ENCODE measurements around the gene GALM.
A peak's percentile ranks its signal among the peaks of the same experiment; 100 is the strongest.

Gene GALM

GRCh38 chr2:38660282-38660681 lies 5.6 kb upstream of the GALM start:
- Histone ChIP-seq H3K79me2 (ENCODE audit: control insufficient read depth, low read length) (no peaks in the 10 kb centered on the region), H4K20me1 (ENCODE audit: control insufficient read depth, insufficient read depth, low read depth, low read length) (no peaks in the 10 kb centered on the region), H3K9me3 (ENCODE audit: control insufficient read depth, insufficient read depth, low read length) (no peaks in the 10 kb centered on the region), H3K4me1 (ENCODE audit: control insufficient read depth, low read length) (no peaks in the 10 kb centered on the region), H3K9me2 (replicated peaks; ENCODE audit: control insufficient read depth, low read length) (no peaks in the 10 kb centered on the region), H3K36me3 (ENCODE audit: control insufficient read depth, low read length) (no peaks in the 10 kb centered on the region), H3K4me2 (ENCODE audit: low read length) (no peak overlapping the region), H3K27ac (ENCODE audit: low read depth, low read length) (no peak overlapping the region), H3K4me3 (ENCODE audit: low read length) (no peak overlapping the region), H3K27me3 (ENCODE audit: control insufficient read depth, low read length) (peaks cover 7% of the 10 kb centered on the region), H3F3A (ENCODE audit: control insufficient read depth, insufficient read depth) (no peaks in the 10 kb centered on the region)
- TF ChIP-seq EZH2phosphoT487 (IDR thresholded peaks at IDR 0.05; ENCODE audit: borderline replicate concordance, low read length) = no peak
- no peak for TF ChIP-seq CTCF (IDR thresholded peaks at IDR 0.05; ENCODE audit: low read depth, low read length, poor library complexity, severe bottlenecking)

GRCh38 chr2:38661306-38661705 lies 4.6 kb upstream of the GALM start:
- Histone ChIP-seq H3K27ac (ENCODE audit: low read depth, low read length) (no peak overlapping the region), H3K4me1 (ENCODE audit: control insufficient read depth, low read length) (peaks cover 5% of the 10 kb centered on the region), H4K20me1 (ENCODE audit: control insufficient read depth, insufficient read depth, low read depth, low read length) (no peaks in the 10 kb centered on the region), H3K9me3 (ENCODE audit: control insufficient read depth, insufficient read depth, low read length) (no peaks in the 10 kb centered on the region), H3K4me3 (ENCODE audit: low read length) (no peak overlapping the region), H3K79me2 (ENCODE audit: control insufficient read depth, low read length) (no peaks in the 10 kb centered on the region), H3F3A (ENCODE audit: control insufficient read depth, insufficient read depth) (no peaks in the 10 kb centered on the region), H3K27me3 (ENCODE audit: control insufficient read depth, low read length) (peaks cover 5% of the 10 kb centered on the region), H3K36me3 (ENCODE audit: control insufficient read depth, low read length) (no peaks in the 10 kb centered on the region), H3K9me2 (replicated peaks; ENCODE audit: control insufficient read depth, low read length) (no peaks in the 10 kb centered on the region), H3K4me2 (ENCODE audit: low read length) (no peak overlapping the region)
- TF ChIP-seq EZH2phosphoT487 (IDR thresholded peaks at IDR 0.05; ENCODE audit: borderline replicate concordance, low read length) = no peak
- no peak for TF ChIP-seq CTCF (IDR thresholded peaks at IDR 0.05; ENCODE audit: low read depth, low read length, poor library complexity, severe bottlenecking)

GRCh38 chr2:38666556-38666910 lies 619 bp downstream of the GALM start:
- H3K9me3 ChIP-seq (ENCODE audit: control insufficient read depth, insufficient read depth, low read length) = no peaks in the 10 kb centered on the region
- H3K4me2 ChIP-seq (ENCODE audit: low read length) = peak overlapping the region; percentile 77
- H3K9me2 ChIP-seq (replicated peaks; ENCODE audit: control insufficient read depth, low read length) = no peaks in the 10 kb centered on the region
- H4K20me1 ChIP-seq (ENCODE audit: control insufficient read depth, insufficient read depth, low read depth, low read length) = no peaks in the 10 kb centered on the region
- H3K79me2 ChIP-seq (ENCODE audit: control insufficient read depth, low read length) = no peaks in the 10 kb centered on the region
- no peaks in the 10 kb centered on the region for H3F3A ChIP-seq (ENCODE audit: control insufficient read depth, insufficient read depth)
- H3K4me1 ChIP-seq (ENCODE audit: control insufficient read depth, low read length) = peaks cover 13% of the 10 kb centered on the region
- no peak for TF ChIP-seq EZH2phosphoT487 (IDR thresholded peaks at IDR 0.05; ENCODE audit: borderline replicate concordance, low read length)
- no peak for TF ChIP-seq CTCF (IDR thresholded peaks at IDR 0.05; ENCODE audit: low read depth, low read length, poor library complexity, severe bottlenecking)
- no peaks in the 10 kb centered on the region; the same call in 1 of the 2 replicates for H3K27me3 ChIP-seq (ENCODE audit: control insufficient read depth, low read length)
- no peaks in the 10 kb centered on the region for H3K36me3 ChIP-seq (ENCODE audit: control insufficient read depth, low read length)
- no peak overlapping the region for H3K27ac ChIP-seq (ENCODE audit: low read depth, low read length)
- H3K4me3 ChIP-seq (ENCODE audit: low read length) = peak overlapping the region; percentile 72

GRCh38 chr2:38668092-38668491 lies 2.2 kb downstream of the GALM start:
- Histone ChIP-seq H3K27me3 (ENCODE audit: control insufficient read depth, low read length) (no peaks in the 10 kb centered on the region; the same call in 1 of the 2 replicates), H3K36me3 (ENCODE audit: control insufficient read depth, low read length) (no peaks in the 10 kb centered on the region), H3K4me1 (ENCODE audit: control insufficient read depth, low read length) (peaks cover 13% of the 10 kb centered on the region), H3K9me2 (replicated peaks; ENCODE audit: control insufficient read depth, low read length) (no peaks in the 10 kb centered on the region), H3K79me2 (ENCODE audit: control insufficient read depth, low read length) (no peaks in the 10 kb centered on the region), H3K9me3 (ENCODE audit: control insufficient read depth, insufficient read depth, low read length) (no peaks in the 10 kb centered on the region), H3K27ac (ENCODE audit: low read depth, low read length) (no peak overlapping the region), H3K4me2 (ENCODE audit: low read length) (no peak overlapping the region), H3K4me3 (ENCODE audit: low read length) (no peak overlapping the region), H4K20me1 (ENCODE audit: control insufficient read depth, insufficient read depth, low read depth, low read length) (no peaks in the 10 kb centered on the region), H3F3A (ENCODE audit: control insufficient read depth, insufficient read depth) (no peaks in the 10 kb centered on the region)
- TF ChIP-seq EZH2phosphoT487 (IDR thresholded peaks at IDR 0.05; ENCODE audit: borderline replicate concordance, low read length) = no peak
